HEK293 (cell line): ENCODE measurements around the gene XIRP1.

Source experiments
- YY1 ChIP-seq: fragments of 450-650 bp; formaldehyde crosslinking; IDR thresholded peaks from 2 replicates; pipeline ENCODE4 v1.5.1; 2018; ENCODE audit warnings: missing biosample characterization, missing genetic modification characterization
- ZNF146 ChIP-seq: fragments of 450-650 bp; formaldehyde crosslinking; IDR thresholded peaks from 2 replicates; pipeline ENCODE4 v1.5.1; 2016; ENCODE audit warnings: missing biosample characterization, missing genetic modification characterization
- ZNF274 ChIP-seq, 2 experiments: fragments of 200-500 bp in 1 of 2; fragments of 450-650 bp in 1 of 2; sonication (Bioruptor generic) in 1 of 2; formaldehyde crosslinking in 1 of 2; IDR thresholded peaks; 2 replicates each; pipeline versions ENCODE4 v1.5.1 to v1.6.1; 2014 to 2016; ENCODE audit warnings: borderline replicate concordance in 1 of 2, inconsistent platforms in 1 of 2, low read length in 1 of 2, missing biosample characterization in 1 of 2, missing genetic modification characterization in 1 of 2
- ZNF629 ChIP-seq: fragments of 450-650 bp; formaldehyde crosslinking; IDR thresholded peaks from 2 replicates; pipeline ENCODE4 v1.5.1; 2017; ENCODE audit warnings: missing biosample characterization, missing genetic modification characterization
- ZNF654 ChIP-seq: fragments of 450-650 bp; formaldehyde crosslinking; IDR thresholded peaks from 2 replicates; pipeline ENCODE4 v1.5.1; 2016; ENCODE audit warnings: low read depth, missing biosample characterization, missing genetic modification characterization
- ZNF785 ChIP-seq: fragments of 450-650 bp; formaldehyde crosslinking; IDR thresholded peaks from 2 replicates; pipeline ENCODE4 v1.5.1; 2016; ENCODE audit warnings: missing biosample characterization, missing genetic modification characterization
- TF ChIP-seq, protein P1 (sequence below): fragments of 450-650 bp; formaldehyde crosslinking; IDR thresholded peaks from 2 replicates; pipeline ENCODE4 v1.5.1; 2016; ENCODE audit warnings: missing biosample characterization, missing genetic modification characterization
- TF ChIP-seq, protein P2 (sequence below): fragments of 450-650 bp; formaldehyde crosslinking; IDR thresholded peaks from 2 replicates; pipeline ENCODE4 v1.5.1; 2017; ENCODE audit warnings: missing biosample characterization, missing genetic modification characterization

DNA sequence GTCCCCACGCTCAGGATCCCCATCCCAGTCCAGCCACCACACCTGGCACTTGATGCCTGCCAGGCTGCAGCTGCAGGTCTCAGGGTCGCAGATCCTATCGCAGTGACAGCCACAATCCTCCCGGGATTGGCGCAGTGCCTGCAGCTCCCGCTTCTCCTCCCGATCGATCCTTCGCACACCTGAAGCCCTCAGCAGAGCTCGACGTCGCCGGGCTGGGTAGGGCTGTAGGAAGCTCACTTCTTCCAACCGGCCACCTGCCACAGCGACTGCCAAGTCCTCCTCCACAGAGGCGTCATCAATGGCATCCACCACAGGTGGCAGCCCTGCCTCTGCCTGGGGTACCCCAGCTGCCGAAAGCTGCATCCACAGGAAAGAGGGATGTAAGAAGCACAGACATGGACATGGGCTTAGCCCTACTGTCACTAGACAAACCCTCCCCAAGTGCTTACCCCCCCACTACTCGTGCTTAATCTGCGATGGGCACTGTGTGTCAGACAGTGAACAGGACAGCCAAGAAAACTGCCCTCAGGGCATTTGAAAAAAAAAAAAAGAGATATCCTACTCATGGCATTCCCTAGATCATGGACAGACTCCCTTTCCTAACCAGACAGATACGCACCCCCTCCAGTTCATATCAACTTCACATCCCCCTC is 48.2 kb downstream of the XIRP1 start:
- TF ChIP-seq YY1 (tag by site-specific recombination) (no peak), ZNF629 (tag by site-specific recombination) (no peak), ZNF146 (tag by site-specific recombination) (no peak), ZNF274 (IDR thresholded peaks at IDR 0.05; ENCODE audit: low read length) (no peak), ZNF274 (tag by site-specific recombination; IDR thresholded peaks at IDR 0.05; ENCODE audit: borderline replicate concordance) (no peak), ZNF785 (no peak), ZNF654 (no peak)
- TF ChIP-seq, protein P1, sequence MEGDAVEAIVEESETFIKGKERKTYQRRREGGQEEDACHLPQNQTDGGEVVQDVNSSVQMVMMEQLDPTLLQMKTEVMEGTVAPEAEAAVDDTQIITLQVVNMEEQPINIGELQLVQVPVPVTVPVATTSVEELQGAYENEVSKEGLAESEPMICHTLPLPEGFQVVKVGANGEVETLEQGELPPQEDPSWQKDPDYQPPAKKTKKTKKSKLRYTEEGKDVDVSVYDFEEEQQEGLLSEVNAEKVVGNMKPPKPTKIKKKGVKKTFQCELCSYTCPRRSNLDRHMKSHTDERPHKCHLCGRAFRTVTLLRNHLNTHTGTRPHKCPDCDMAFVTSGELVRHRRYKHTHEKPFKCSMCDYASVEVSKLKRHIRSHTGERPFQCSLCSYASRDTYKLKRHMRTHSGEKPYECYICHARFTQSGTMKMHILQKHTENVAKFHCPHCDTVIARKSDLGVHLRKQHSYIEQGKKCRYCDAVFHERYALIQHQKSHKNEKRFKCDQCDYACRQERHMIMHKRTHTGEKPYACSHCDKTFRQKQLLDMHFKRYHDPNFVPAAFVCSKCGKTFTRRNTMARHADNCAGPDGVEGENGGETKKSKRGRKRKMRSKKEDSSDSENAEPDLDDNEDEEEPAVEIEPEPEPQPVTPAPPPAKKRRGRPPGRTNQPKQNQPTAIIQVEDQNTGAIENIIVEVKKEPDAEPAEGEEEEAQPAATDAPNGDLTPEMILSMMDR (tag by site-specific recombination) = no peak
- TF ChIP-seq, protein P2, sequence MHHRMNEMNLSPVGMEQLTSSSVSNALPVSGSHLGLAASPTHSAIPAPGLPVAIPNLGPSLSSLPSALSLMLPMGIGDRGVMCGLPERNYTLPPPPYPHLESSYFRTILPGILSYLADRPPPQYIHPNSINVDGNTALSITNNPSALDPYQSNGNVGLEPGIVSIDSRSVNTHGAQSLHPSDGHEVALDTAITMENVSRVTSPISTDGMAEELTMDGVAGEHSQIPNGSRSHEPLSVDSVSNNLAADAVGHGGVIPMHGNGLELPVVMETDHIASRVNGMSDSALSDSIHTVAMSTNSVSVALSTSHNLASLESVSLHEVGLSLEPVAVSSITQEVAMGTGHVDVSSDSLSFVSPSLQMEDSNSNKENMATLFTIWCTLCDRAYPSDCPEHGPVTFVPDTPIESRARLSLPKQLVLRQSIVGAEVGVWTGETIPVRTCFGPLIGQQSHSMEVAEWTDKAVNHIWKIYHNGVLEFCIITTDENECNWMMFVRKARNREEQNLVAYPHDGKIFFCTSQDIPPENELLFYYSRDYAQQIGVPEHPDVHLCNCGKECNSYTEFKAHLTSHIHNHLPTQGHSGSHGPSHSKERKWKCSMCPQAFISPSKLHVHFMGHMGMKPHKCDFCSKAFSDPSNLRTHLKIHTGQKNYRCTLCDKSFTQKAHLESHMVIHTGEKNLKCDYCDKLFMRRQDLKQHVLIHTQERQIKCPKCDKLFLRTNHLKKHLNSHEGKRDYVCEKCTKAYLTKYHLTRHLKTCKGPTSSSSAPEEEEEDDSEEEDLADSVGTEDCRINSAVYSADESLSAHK (tag by site-specific recombination) = no peak
